SHP77 (cell line): ENCODE data around the gene MYO1D.

Experiments used
- DNase-seq, 2 experiments: peaks; one replicate each; lab custom pipeline; 2025; lab: John Stamatoyannopoulos, UW

MYO1D gene

DNA sequence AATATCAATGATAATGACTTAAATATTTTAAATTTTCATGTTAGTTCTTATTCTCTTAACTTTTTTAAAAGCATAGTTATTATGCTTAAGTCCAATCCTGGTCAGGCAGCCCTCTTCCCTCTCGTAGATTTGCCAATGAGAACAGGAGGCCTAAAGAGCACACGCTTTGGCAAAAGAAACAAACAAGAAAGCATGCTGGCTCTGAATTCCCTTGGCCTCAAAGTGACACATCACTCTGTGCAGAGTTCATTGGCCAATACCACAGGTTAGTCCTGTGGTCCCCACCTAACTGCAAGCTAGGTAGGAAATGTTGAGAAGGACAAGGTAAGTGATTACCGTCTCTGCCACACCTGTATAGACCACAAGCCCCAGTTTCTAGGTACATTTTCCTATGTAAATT lies 61.5 kb downstream of the MYO1D start:
- no peak for DNase-seq

DNA sequence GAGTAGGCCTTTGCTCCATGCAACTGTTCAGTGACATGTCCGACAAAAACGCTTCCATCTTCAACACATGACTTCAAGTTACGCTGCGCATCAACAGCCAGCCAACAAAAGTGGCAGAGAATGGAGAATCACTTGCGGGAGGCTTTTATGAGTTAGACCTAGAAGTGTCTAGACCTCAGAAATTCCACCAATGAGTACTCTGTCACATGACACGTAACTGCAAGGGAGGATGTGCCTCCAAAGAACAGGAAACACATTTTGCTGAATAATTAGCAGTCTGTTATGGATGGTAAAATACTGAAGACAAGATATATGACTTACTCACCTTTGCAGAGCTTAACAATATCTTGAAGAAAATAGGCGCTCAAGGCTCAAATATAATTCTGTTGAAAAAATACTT lies 62.1 kb downstream of the MYO1D start:
- DNase-seq: no peak

DNA sequence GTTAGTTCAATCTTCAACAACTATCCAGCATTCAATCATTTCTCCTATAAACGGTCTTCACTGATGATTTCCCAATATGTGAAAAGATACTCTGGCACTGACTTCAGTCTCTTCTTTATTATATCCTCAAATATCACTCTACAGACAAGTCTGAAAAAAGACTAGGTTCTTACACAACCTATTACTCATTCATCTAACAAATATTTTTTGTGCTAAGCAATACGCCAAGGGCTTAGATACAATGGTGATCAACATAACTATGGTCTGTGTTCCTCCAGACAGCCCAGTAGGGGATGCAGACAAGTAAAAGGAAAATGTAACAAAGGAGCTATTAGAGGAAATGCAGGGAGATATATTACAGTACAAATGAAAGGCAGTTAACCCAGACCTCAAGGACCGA lies 63.9 kb downstream of the MYO1D start:
- no peak for DNase-seq

DNA sequence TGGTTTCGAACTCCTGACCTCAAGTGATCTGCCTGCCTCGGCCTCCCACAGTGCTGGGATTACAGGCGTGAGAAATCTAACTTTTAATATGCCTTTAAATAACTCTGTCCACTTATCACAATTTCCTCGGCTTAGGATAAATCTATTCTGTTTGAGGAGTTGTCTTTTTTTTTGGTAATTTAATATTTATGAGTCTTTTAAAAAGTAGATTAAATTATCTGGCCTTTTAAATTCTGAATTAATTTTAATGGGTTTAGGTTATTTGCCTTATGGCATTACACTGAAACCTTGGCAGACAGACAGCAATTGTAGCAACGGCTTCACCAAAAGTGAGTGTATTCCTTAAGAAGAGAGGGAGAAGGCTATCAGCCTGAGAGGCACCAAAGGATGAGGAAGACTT lies 66.2 kb downstream of the MYO1D start:
- DNase-seq: no peak

DNA sequence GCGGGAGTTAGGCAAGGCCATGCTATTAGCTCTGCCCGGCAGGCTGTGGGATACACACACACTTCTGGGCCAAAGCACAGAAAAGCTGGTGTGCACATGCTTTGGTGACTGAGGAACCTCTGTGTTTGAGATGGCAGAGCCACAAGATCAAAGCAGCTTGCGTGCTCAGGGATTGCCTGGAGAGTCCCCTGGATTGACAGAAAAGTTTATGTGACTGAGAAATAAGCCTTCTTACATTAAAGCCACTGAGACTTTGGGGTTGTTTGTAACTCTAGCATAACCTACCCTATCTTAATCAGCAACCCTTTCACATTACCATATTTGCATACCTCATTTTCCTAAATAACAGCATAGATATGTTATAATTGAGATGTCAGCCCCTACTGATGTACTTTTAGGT lies 69.3 kb downstream of the MYO1D start:
- no peak for DNase-seq

DNA sequence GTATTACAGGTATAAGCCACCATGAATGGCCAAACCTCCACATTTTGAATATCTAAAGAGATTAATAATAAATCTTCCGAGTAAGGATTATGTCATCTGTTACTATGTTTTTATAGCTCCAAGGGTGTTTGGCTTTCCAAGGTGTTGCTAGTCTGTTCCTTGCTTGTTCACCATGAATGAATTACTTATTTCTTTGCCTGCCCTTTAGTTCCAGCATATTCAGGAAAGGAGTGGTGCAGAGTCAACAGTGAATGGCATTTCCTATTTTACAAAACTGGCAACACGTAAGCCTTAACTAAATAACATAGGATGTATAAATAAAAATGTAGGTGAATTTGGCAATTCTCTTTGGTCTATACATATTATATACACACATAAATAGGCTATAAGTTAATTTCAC lies 70.3 kb downstream of the MYO1D start:
- DNase-seq: no peak

DNA sequence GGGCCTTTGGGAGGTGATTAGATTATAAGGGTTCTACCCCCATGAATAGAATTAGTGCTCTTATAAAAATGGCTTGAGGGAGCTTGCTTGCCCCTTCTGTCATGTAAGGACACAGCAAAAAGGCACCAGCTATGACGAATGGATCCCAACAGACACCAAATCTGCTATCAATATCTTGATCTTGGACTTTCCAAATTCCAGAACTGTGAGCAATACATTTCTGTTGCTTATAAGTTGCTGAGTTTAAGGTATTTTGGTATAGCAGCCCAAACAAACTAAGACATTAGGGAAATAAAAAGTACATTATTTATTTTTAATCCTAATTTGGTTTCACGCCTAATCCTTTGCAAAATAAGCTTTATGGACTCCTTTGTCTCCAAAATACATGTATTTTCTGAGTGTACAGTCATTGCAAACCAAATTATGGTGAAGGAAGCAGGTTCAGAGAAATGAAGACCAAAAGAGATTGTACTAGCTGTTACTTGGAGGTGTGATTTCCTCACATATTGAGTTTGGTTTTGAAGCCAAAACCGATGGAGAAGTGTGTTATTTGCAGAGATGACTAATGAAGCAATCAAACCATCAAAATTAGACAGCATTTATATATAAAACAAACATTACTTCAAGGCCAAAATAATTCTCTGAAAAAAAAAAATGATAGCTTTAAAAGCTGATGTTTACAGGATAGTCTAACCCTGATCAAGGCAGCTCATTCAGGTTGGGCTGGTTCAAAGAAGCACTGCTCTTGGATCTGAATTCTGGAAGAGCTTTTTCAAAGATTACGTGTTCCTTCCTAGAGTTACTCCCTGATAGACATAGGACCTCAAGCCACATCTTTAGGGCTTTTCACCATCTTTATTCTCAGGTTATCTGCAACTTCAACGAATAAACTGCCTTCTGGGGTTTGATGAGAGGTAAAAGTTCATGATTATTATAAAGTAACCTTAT lies 71.6 kb downstream of the MYO1D start:
- DNase-seq: no peak

DNA sequence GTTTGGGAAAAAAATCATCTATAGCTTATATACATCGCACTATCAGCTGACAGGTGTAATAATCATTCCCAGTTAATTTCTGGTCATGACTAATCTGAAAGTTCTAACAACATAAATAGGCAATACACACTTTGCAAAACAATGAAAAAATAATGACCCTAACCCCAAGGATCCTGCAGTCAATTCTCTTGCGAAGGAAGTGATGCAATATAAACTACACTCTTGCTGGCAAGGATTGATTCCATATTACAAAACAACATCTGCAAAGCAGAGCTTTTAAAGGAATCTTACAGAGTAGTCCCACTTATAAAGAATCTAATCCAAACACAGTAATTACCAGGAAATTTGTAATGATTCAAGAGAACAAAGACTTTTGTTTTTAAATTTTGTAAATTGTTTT lies 73.4 kb downstream of the MYO1D start:
- no peak for DNase-seq

DNA sequence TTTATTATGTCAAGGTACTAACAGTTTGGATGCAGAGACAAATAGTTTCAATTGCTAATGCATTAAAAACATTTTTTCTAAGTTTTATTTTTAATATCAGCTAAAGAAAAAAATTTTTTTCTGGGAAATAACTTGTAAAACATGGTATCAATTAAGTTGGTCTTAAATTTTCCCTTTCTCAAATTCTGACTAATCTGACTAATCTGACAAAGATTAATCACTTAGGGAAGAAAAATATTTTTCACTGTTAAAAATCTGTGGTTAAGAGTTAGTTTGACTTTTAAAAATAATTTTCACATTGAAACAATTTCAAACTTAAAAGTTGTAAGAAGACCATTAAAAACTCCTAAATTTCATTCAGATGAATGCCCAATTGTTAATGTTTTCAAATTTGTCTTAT lies 74.6 kb downstream of the MYO1D start:
- no peak for DNase-seq

DNA sequence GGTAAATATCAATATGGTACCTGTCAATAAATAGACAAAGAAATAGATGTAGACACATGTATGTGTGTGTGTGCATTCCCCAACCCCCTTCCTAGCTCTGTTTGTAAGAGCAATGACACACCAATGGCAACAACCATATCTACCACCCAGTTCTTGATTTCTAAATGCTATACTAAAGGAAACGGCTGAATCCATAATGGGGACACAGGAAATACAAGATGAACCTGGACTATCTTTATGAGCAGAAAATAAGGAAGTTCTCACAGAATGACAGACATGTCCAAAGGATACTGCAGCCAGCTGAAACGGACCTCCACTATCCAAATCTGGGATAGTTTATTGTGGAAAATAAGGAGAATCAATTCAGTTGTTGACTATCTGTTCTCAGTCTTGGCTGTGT lies 75.3 kb downstream of the MYO1D start:
- DNase-seq: no peak

DNA sequence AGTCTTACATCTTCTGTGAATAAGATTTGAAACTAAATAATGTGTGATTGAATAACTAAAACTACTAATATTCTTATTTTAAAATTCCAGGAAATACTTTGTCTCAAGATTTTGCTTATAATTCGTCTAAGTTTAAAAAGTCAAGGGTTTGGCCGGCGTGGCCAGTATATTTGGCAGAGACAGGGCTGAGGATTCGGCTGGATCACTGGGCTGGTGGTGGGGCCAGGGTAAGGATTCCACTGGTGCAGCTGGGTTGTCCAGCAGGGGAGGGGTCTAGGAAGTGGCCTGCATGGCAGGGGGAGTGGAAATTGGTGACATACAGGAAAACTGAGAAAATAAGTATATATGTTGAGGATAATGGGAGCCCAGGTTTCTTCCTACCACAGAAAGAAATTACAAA lies 75.7 kb downstream of the MYO1D start:
- no peak for DNase-seq

DNA sequence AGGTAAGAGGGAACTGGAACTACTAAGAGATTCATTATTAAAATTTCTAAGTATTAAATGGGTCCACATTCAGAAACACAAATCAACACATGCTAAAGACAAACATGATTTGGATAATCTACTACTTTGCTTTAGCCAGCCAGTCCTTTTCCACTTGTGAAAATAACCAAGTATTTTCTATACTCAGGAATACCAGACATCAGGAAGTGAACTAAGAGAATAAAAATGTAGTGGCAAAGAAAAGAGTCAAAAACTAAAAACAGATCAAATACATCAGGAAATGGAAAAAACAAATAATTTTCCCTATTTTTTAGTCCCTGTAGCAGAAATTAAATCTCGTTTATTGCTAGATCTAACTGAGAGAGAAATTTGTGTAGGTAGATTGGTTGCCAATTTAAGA lies 78.0 kb downstream of the MYO1D start:
- no peak for DNase-seq

DNA sequence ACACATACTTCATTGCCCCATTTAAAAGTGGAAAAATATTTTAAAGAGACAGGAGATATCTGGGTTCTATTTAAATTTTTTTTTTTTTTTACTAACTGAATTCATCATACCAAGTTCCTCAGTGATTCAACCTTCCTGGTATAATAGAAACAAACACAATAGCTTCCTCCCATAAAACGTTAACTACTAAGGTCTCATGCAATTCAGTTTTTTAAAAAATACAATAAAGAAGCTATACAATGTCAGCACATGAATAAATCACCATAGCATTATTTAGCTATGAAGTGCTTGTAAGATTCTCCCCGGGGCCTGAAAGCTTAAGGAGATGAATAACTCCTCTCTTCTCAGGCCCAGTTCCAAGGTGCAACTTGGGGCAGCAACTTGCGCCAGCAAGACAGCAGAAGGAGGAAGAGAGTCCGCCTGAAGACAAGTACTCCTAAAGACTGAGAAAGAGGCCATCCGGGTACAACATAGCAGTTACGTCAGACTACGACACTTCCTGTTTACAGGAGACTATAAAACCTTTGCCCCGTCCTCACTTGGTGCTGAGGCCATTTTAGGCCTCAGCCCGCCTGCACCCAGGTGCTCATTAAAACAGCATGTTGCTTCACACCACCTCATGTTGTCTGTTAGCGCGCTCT lies 81.5 kb downstream of the MYO1D start:
- no peak for DNase-seq

DNA sequence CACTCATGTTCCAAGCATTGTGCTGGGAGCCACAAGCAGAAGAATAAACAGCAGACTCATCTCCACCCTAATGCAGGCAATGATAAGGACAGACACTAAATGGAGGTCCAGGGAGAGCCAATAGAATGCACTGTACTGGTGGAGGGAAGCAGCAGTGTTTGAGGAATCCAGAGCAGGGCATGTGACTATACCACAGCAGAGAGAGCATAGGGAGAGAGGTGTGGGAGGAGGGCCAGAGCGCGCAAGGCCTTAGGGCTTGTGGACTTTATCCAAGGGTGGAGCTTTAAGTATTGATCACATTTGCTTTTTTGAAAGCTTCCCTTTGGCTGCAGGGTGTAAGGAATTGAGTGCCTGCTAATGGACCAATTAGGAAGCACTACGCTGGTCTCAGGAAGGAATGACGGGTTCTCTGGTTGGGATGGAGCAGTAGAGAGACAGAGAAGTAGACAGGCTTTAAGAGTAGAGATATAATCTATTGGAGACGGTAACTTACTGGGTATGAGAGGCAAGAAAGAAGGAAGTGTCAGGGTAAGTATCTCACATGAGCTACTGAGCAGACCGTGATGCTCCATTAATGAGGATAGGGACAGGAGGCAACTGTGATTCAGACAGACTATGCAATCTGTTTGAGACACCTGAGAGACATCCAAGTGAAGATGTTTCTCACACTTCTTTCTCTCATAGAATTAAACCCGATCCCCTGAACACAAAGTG lies 82.2 kb downstream of the MYO1D start:
- DNase-seq: no peak

DNA sequence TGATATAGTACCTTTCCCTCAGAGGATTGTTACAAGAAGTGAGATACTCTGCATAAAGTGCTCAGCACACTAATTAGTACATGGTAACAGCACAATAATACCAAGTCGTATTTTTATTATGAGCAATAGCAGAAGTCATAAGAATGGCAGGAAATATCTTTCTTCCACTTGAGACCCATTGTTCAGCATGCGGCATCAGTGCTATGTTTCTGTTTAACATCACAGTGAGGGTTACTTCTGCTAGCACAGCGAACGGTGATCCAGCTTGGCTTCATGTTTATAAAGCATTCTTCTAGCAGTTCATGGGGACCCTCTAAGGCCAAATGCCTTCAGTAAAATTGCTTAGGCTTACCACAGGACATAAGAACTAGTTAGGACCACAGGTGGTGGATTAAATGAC lies 83.1 kb downstream of the MYO1D start:
- no peak for DNase-seq

DNA sequence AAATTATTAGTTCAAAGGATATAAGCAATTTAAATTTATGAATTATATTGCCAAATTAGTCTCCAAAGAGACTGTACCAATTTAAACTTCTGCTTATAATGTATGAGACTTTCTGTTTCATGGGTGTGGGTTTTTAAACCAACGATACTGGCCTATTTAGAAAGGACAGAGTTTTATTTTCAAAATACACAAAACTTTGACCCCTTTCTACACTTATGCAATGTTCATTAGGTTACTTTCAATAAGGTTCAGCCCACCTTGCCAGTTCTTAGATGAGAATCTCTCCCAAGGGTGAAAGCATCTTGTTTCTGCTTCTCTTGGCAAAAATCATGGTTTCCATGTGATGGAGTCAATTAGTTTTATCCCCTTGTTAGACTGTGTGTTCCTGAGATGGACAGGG lies 84.7 kb downstream of the MYO1D start:
- no peak for DNase-seq

DNA sequence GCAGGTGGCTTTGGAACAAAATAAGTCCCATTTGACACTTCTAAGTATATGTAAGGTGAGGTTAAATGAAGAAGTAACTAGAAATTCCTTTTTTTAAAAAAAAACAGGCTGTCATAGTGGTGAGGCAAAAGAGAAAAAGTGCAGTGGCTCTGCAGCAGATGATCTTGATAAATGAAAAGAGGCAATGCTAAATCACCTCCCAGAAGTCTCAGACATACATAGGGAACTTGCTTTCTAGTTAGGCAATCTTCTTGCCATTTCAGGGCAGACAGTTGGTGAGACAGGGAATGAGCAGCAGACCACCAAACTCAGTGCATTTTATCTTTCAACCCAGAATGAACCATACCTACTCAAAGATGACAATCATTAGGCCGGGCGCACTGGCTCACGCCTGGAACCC lies 90.8 kb downstream of the MYO1D start:
- DNase-seq: no peak

DNA sequence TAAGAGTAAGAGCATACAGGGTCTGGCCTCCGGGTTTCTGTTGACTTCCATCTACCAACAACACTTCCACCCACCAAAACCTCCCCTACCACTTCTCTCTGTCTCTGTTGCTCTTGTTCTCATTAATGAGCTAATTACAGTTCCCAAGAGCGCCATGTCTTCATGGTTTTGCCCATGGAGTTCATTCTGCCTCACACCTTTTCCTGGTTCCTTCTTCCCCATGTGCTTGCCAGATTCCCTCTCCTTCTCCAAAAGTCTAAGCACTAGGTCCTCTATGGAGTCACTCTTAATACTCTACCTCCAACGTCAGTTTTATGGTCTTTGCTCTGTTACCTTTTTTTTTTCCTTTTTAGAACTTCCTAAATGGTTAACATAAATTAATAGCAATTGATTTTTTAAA lies 92.8 kb downstream of the MYO1D start:
- no peak for DNase-seq

DNA sequence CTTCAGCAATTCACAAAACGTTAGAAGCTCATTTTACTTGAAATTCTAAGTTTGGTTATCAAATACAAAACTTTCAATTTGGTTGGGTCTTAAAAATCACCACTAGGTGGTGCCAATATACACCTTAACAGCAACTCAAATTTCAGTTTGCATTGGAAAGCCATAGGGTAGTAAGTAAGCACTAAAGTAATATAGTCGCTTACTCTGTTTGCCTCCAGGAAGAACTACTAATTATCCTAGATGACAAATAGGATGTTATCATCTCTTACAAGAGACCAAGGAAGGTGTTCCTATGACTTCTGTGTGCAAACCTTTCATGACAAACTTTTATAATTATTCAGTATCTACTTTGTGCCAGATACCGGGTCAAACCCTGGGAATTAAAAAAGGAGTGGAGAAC lies 93.3 kb downstream of the MYO1D start:
- peak; percentile 15 to 63 for DNase-seq

DNA sequence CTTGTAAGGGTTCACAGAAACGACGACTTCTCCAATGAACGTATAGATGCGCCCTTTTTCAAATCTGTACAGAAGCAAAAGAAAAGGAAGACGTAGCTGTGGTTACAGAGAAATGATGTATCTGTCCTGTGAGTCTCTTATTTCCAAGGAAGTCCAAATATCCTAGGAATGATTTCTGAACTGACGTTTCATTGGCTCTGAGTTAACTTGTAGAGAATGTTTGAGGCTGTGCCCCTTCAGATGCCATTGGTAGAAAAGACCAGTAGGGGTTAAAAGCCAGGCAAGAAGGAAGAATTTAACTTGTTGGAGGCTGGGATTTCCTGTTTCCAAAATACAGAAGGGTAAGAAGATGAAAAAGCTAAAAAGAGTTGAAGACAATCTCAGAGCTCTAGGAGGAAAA lies 96.2 kb downstream of the MYO1D start:
- DNase-seq: no peak

DNA sequence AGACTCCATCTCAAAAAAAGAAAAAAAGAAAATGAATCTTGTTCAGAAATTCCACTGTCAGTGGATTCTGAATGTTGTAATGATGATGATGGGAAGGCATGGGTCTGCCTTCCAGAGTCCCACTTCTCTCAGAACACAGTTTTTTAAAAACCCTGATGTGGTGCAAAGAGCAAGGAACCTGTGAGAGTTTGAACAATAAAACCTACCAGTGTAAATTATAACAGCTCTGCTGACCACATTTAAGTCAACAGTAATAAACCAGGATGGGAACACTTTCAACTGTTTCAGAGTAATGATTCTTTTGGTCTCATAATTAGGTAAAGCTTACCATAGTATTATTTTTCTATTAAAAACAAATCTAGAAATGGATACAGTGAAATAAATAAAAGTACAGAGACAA lies 99.0 kb downstream of the MYO1D start:
- no peak for DNase-seq

DNA sequence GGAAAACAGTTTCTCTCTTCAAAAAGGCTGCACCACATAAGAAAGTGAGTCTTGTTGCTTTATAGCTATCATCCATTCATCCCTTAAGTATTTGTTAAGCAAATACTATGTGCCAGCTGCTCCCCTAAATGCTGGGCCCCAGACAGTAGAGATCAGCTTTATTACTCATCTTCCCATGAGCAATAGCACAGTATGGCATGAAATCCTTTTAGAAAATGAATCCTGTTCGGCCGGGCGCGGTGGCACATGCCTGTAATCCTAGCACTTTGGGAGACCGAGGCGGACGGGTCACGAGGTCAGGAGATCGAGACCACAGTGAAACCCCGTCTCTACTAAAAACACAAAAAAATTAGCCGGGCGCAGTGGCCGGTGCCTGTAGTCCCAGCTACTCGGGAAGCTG lies 99.5 kb downstream of the MYO1D start:
- no peak for DNase-seq

DNA sequence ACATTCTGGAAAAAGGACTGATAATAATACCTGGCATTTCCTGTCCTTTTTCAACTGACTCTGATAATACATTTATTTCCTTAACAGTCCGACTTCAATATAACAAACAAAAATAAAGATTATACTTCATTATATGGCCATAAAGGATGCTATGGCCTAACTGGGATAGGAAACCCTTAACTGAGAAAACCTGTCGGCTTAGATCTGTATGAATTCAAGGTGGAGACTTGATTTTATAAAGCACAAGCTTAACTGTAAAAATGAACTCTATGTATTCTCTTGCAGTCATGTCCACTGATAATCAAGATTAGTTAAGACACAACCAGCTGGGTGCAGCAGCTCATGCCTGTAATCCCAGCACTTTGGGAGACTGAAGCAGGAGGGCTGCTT lies 102.2 kb downstream of the MYO1D start:
- DNase-seq: no peak
